Sciatic nerve (tissue), 2 donors: ENCODE measurements around the gene RPL13A. TPM values are rescaled to one million over a fixed set of nuclear protein-coding genes. Genes with fewer than 3 reads are reported as not detected.
"Not testable (repeated sequence)": the region's sequence is repeated elsewhere in the genome, so short reads cannot be mapped to it uniquely, and the experiment has no call there.

Source experiments
- ATAC-seq: fragments of 200-7000 bp; cut with Tn5 transposase; one replicate; pipeline ENCODE4 v1.9.1; 2020; ENCODE audit warnings: mild to moderate bottlenecking, moderate library complexity
- DNase-seq: peaks from one replicate; pipeline ENCODE4 v3.0.0-alpha.2; 2020; ENCODE audit warnings: low spot score
- intact Hi-C: fragments of 100-400 bp; cut with DNase I; formaldehyde crosslinking; loops from one replicate; pipeline ENCODE4 v1.14.2; 2022
- total RNA-seq: library from RNA; stranded (reverse); fragmentation: NEBNext Ultra II Directional; extraction: Animal tissue kit (Norgen Biotek cat#: 25700); gene quantifications from one replicate; pipeline ENCODE4 v1.2.1, GENCODE V29; 2021
- donor health status: DM: no; HTN: no; CAD: no.
- donor health status: DM: no; HTN: no; CAD: no.

The RPL13A gene
- total RNA-seq, 1 donor from 2014 or later = 1,735 TPM

- DNase-seq = peak; percentile 98
- ATAC-seq = peak; percentile 93
- intact Hi-C loops = loop anchor here (5.0 kb wide), 2 partner anchors 214 to 1911 kb away; partner anchors contain the start of genes BCL2L12 and IRF3
Measured at GRCh38 chr19:49453013-49453756, 34.2 kb upstream of the RPL13A start, which contains the start of gene ALDH16A1. Gene ALDH16A1 (plus strand): TSS chr19:49453225. CDS start chr19:49453332, 107 bp downstream.

GRCh38 chr19:49453757-49454240, 33.6 kb upstream of the RPL13A start:
- no peak for DNase-seq
- ATAC-seq = no peak
- intact Hi-C loops = loop anchor here (5.0 kb wide), 2 partner anchors 214 to 1911 kb away; partner anchors contain the start of genes BCL2L12 and IRF3

- ATAC-seq = no peak
- intact Hi-C loops = no loop called here
- DNase-seq = no peak
Measured at GRCh38 chr19:49455773-49456172, 31.6 kb upstream of the RPL13A start.

GRCh38 chr19:49456326-49456725, 31.1 kb upstream of the RPL13A start:
- intact Hi-C loops = no loop called here
- DNase-seq = no peak
- no peak for ATAC-seq

DNA sequence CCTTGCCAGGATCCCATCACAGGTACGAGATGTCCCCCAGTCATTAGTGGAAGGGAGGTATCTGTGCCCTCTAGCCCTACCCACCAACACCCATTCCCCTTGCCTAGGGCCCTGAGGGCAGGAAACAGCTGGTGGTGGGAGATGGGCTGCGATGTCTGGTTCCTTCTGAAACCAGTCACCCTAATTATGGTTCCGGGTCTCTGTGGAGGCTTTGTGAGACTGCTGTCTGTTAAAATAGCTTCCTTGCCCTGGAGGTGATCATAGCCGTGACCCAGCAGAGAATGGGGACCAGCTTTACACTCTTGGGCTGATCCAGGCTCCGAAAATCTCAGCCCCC, 28.9 kb upstream of the RPL13A start:
- no peak for DNase-seq
- intact Hi-C loops = no loop called here

DNA sequence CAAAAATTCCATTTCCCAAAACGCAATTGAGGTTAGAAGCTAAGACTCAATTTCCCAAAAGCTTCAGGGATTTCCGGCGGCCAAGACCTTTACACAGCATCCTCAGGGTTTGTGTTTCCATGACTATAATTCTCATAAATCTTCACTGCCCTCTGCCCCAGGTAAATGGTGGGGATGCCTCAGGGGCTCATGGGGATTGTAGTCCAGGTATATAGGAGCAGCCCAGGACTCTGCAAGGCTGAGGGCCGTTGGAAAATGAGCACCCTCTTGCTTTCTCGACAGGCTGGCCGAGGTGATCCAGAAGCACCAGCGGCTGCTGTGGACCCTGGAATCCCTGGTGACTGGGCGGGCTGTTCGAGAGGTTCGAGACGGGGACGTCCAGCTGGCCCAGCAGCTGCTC, 28.0 kb upstream of the RPL13A start:
- ATAC-seq (no peak), DNase-seq (no peak)
- intact Hi-C loops = no loop called here

More for the DNA sequence above, 28.9 kb upstream of the RPL13A start:
- ATAC-seq = no peak

GRCh38 chr19:49461130-49461529, 26.3 kb upstream of the RPL13A start:
- ATAC-seq, intact Hi-C loops, DNase-seq: not testable (repeated sequence)

GRCh38 chr19:49461656-49462055, 25.8 kb upstream of the RPL13A start:
- intact Hi-C loops = no loop called here
- no peak for ATAC-seq
- DNase-seq = no peak

DNA sequence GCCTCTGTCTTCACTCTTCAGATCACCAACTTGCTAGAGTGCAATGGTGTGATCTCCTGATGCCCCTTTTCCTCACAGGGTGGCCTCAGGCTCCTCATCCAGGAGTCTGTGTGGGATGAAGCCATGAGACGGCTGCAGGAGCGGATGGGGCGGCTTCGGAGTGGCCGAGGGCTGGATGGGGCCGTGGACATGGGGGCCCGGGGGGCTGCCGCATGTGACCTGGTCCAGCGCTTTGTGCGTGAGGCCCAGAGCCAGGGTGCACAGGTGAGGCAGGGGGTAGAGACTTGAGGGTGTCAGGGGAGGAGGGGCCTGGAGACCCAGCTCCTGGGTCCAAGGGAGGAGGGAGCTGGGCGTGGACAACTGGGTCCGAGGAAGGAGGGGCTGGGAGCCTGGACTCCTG, 24.9 kb upstream of the RPL13A start:
- intact Hi-C loops = no loop called here
- ATAC-seq = no peak
- DNase-seq = no peak

DNA sequence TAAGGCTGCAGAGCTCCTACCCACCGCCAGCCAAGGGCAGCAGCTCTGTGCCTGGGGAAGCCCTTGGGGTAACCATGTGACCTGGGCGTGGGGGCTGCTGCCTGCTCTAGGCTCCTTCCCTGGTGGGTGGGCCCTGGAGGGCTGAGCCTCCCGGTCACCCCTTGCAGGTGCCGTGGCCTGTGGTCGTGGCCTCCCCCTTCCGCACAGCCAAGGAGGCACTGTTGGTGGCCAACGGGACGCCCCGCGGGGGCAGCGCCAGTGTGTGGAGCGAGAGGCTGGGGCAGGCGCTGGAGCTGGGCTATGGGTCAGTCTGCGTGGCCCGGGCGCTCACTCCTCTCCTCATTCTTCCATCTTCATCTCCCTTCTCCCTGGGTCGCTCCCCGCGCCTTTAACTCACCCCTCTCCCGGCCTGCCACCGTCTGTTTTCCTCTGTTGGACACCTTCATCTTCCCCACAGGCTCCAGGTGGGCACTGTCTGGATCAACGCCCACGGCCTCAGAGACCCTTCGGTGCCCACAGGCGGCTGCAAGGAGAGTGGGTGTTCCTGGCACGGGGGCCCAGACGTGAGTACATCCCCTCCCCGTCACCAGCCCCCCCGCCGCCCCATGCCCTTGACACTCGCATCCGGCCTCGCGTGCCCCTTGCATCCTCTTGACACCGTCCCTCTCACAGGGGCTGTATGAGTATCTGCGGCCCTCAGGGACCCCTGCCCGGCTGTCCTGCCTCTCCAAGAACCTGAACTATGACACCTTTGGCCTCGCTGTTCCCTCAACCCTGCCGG, 23.3 kb upstream of the RPL13A start:
- no peak for ATAC-seq
- intact Hi-C loops = no loop called here
- no peak for DNase-seq

DNA sequence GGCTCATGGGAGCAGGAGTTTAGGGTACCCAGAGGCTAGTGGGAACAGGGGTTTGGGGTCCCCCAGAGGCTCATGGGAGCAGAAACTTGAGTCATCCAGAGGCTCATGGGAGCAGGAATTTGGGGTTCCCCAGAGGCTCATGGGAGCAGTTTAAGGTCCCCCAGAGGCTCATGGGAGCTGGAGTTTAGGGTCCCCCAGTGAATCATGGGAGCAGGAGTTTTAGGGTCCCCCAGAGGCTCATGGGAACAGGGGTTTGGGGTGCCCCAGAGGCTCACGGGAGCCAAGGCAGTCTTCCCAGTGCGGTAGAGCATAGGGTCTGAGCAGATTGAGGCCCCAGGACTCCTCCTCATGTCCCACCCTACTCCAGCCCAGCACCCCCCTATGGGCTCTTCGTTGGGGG, 22.0 kb upstream of the RPL13A start:
- intact Hi-C loops = no loop called here
- no peak for ATAC-seq
- DNase-seq = no peak

DNA sequence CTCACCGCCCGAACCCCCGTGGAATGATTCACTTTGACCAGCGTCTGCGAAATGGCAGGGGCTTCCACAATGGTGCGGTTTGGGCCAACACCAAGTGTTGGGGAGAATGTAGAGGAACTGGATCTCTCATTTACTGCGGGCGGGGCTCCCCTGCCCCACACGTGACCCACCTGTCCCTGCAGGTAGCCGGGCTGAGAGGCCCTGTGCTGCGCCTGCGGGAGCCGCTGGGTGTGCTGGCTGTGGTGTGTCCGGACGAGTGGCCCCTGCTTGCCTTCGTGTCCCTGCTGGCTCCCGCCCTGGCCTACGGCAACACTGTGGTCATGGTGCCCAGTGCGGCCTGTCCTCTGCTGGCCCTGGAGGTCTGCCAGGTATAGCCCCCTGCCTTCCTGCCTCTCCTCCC, 19.2 kb upstream of the RPL13A start:
- ATAC-seq (no peak), DNase-seq (no peak)
- intact Hi-C loops = no loop called here

- intact Hi-C loops = no loop called here
- DNase-seq = peak; percentile 81
- peak; percentile 89 for ATAC-seq
Measured at GRCh38 chr19:49468746-49469447, 18.5 kb upstream of the RPL13A start.

DNA sequence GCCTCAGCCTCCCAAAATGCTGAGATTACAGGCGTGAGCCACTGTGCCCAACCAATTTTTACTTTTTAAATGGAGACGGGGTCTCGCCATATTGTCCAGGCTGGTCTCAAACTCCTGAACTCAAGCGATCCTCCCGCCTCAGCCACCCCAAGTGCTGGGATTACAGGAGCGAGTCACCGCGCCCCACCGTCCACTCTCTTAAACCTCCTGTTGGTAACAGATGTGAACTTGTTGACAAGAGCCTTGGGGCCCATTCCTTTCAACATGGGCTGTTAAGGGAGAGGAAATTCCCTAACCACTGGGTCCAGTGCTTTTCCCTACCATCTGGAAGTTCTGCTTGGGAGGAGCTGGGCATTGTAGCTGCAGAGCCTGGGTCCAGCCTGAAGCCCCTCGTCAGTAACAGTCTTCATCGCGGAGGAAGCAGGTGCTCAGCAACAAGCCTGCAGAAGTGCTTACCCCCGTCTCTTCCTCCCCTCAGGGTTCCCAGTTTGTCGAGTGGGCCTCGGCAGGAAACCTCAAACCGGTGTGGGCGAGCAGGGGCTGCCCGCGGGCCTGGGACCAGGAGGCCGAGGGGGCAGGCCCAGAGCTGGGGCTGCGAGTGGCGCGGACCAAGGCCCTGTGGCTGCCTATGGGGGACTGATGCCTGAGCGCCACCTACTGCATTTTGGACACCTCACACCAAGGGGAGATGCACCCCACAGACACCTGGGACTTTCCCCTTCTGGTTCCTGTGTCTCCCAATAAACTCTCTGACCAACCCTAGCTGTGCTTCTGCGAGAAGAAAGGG, 17.4 kb upstream of the RPL13A start:
- intact Hi-C loops = no loop called here
- ATAC-seq (no peak), DNase-seq (no peak)

- intact Hi-C loops = no loop called here
- DNase-seq (no peak), ATAC-seq (no peak)
Measured at GRCh38 chr19:49470615-49470978, 16.8 kb upstream of the RPL13A start.

GRCh38 chr19:49472936-49473335, 14.5 kb upstream of the RPL13A start:
- ATAC-seq = no peak
- no peak for DNase-seq
- intact Hi-C loops = no loop called here

DNA sequence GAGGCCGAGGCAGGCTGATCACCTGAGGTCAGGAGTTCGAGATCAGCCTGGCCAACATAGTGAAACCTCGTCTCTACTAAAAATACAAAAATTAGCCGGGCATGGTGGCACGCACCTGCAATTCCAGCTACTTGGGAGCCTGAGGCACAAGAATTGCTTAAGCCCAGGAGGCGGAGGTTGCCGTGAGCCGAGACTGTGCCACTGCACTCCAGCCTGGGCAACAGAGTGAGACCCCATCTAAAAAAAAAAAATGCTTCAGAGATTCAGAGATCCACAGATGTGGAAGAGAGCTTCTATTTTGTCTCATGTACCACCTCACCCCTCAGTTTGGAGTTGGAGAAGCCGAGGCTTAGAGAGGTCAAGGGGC, 13.9 kb upstream of the RPL13A start:
- DNase-seq, ATAC-seq, intact Hi-C loops: not testable (repeated sequence)

GRCh38 chr19:49473868-49474541, 13.4 kb upstream of the RPL13A start, which contains the start of gene FLT3LG:
Gene FLT3LG (plus strand): TSS chr19:49474215. CDS start chr19:49474640, 425 bp downstream.
- intact Hi-C loops = no loop called here
- ATAC-seq (peak; percentile 80), DNase-seq (peak; percentile 88)
